Neuronal stem cell (in vitro differentiated cells): ENCODE results near the gene DMXL1.

Experiments
- DNase-seq: peaks from one replicate; pipeline ENCODE4 v3.0.0-alpha.2; 2013; ENCODE audit warnings: low spot score
- H2AFZ ChIP-seq: one replicate; pipeline ENCODE4 v1.6.1; 2013; ENCODE audit warnings: mild to moderate bottlenecking, low read length, inconsistent platforms
- H2AK5ac ChIP-seq: 2 replicates; pipeline ENCODE4 v1.6.1; 2013; ENCODE audit warnings: low read depth, mild to moderate bottlenecking, inconsistent platforms, low read length, moderate library complexity, mixed read lengths
- H2BK120ac ChIP-seq: 2 replicates; pipeline ENCODE4 v1.6.1; 2013; ENCODE audit warnings: low read depth, mild to moderate bottlenecking, inconsistent platforms, low read length, moderate library complexity, mixed read lengths
- H2BK12ac ChIP-seq: one replicate; pipeline ENCODE4 v1.6.1; 2013; ENCODE audit warnings: low read length, inconsistent platforms
- H2BK15ac ChIP-seq: 2 replicates; pipeline ENCODE4 v1.6.1; 2013; ENCODE audit warnings: mild to moderate bottlenecking, low read length, inconsistent platforms, mixed read lengths
- H2BK5ac ChIP-seq: one replicate; pipeline ENCODE4 v1.6.1; 2013; ENCODE audit warnings: inconsistent platforms, mild to moderate bottlenecking, low read length, moderate library complexity
- H3K14ac ChIP-seq: one replicate; pipeline ENCODE4 v1.6.1; 2013; ENCODE audit warnings: low read length, inconsistent platforms
- H3K18ac ChIP-seq: 2 replicates; pipeline ENCODE4 v1.6.1; 2013; ENCODE audit warnings: low read length, inconsistent platforms
- H3K23ac ChIP-seq: 2 replicates; pipeline ENCODE4 v1.6.1; 2013; ENCODE audit warnings: low read depth, mild to moderate bottlenecking, mixed read lengths, low read length, inconsistent platforms; ENCODE audit not compliant: poor library complexity
- H3K27ac ChIP-seq: replicated peaks from 3 replicates; pipeline ENCODE4 v1.5.1; 2013; ENCODE audit warnings: low read length, inconsistent platforms
- H3K27me3 ChIP-seq, 3 experiments: 2 replicates each; pipeline ENCODE4 v1.6.1; 2013; ENCODE audit warnings: low read length in 3 of 3, mild to moderate bottlenecking in 2 of 3, inconsistent platforms in 1 of 3, low read depth in 1 of 3, mixed read lengths in 1 of 3, moderate library complexity in 1 of 3; ENCODE audit not compliant: control insufficient read depth in 3 of 3, insufficient read depth in 3 of 3
- H3K36me3 ChIP-seq, 2 donors: replicated peaks in 1 of 2; 2 replicates each; pipeline ENCODE4 v1.6.1; 2013; ENCODE audit warnings: low read length in 2 of 2; ENCODE audit not compliant: control insufficient read depth in 2 of 2, insufficient read depth in 2 of 2
- H3K4ac ChIP-seq: 2 replicates; pipeline ENCODE4 v1.6.1; 2013; ENCODE audit warnings: inconsistent platforms, mild to moderate bottlenecking, low read length, moderate library complexity
- H3K4me1 ChIP-seq, 2 donors: 1 replicate in 1 of 2; 2 replicates in 1 of 2; pipeline ENCODE4 v1.6.1; 2013; ENCODE audit warnings: low read length in 2 of 2, low read depth in 1 of 2; ENCODE audit not compliant: control insufficient read depth in 2 of 2, insufficient read depth in 1 of 2
- H3K4me2 ChIP-seq: one replicate; pipeline ENCODE4 v1.6.1; 2013; ENCODE audit warnings: mild to moderate bottlenecking, low read length, inconsistent platforms; ENCODE audit not compliant: insufficient read depth, poor library complexity, severe bottlenecking
- H3K4me3 ChIP-seq, 2 donors: 2 replicates each; pipeline ENCODE4 v1.5.1; 2013; ENCODE audit warnings: low read length in 2 of 2, mild to moderate bottlenecking in 2 of 2, inconsistent platforms in 1 of 2, moderate library complexity in 1 of 2
- H3K79me1 ChIP-seq: one replicate; pipeline ENCODE4 v1.6.1; 2013; ENCODE audit warnings: low read depth, mild to moderate bottlenecking, inconsistent platforms, low read length, moderate library complexity
- H3K9ac ChIP-seq: one replicate; pipeline ENCODE4 v1.6.1; 2013; ENCODE audit warnings: mild to moderate bottlenecking, low read depth, low read length, inconsistent platforms; ENCODE audit not compliant: poor library complexity
- H3K9me3 ChIP-seq, 2 donors: replicated peaks in 1 of 2; 2 replicates each; pipeline versions ENCODE3 to v1.6.1; 2013; ENCODE audit warnings: low read length in 2 of 2, mild to moderate bottlenecking in 2 of 2, inconsistent platforms in 1 of 2, low read depth in 1 of 2, mixed read lengths in 1 of 2, moderate library complexity in 1 of 2; ENCODE audit not compliant: control insufficient read depth in 2 of 2, insufficient read depth in 1 of 2
- H4K8ac ChIP-seq: one replicate; pipeline ENCODE4 v1.6.1; 2013; ENCODE audit warnings: low read depth, mild to moderate bottlenecking, inconsistent platforms, low read length, moderate library complexity
- H4K91ac ChIP-seq: one replicate; pipeline ENCODE4 v1.6.1; 2013; ENCODE audit warnings: low read length, low read depth, mild to moderate bottlenecking, inconsistent platforms; ENCODE audit not compliant: poor library complexity
- WGBS, 2 donors: extraction: QIAGEN DNeasy Blood & Tissue Kit; methylation state at CpG; one replicate each; pipeline ENCODE4 v1.1.7; 2013; ENCODE audit warnings: missing lambda C conversion rate in 2 of 2, mixed read lengths in 1 of 2; ENCODE audit not compliant: insufficient read length in 2 of 2, insufficient replicate concordance in 1 of 2; ENCODE audit errors: extremely low coverage in 2 of 2; 5-methylcytosine and 5-hydroxymethylcytosine counted together

Gene DMXL1

GRCh38 chr5:119171686-119172085 lies 100.8 kb downstream of the DMXL1 start:
- Histone ChIP-seq H3K23ac (no peak overlapping the region), H3K4ac (no peak overlapping the region), H3K27ac (no peak overlapping the region), H3K18ac (no peak overlapping the region), H3K4me1 (no peaks in the 10 kb centered on the region), H2BK5ac (no peak overlapping the region), H3K14ac (no peak overlapping the region), H3K4me3 (no peak overlapping the region), H2BK15ac (no peak overlapping the region), H2AFZ (no peak overlapping the region), H3K36me3 (peaks cover 0 to 7% of the 10 kb centered on the region in 2 donors), H2AK5ac (no peak overlapping the region), H4K8ac (no peak overlapping the region), H3K27me3 (no peaks in the 10 kb centered on the region), H2BK120ac (no peak overlapping the region), H4K91ac (no peak overlapping the region), H3K4me2 (no peak overlapping the region), H3K9me3 (no peaks in the 10 kb centered on the region), H3K79me1 (no peaks in the 10 kb centered on the region), H2BK12ac (no peak overlapping the region), H3K9ac (no peak overlapping the region)
- DNase-seq, result no peak

DNA sequence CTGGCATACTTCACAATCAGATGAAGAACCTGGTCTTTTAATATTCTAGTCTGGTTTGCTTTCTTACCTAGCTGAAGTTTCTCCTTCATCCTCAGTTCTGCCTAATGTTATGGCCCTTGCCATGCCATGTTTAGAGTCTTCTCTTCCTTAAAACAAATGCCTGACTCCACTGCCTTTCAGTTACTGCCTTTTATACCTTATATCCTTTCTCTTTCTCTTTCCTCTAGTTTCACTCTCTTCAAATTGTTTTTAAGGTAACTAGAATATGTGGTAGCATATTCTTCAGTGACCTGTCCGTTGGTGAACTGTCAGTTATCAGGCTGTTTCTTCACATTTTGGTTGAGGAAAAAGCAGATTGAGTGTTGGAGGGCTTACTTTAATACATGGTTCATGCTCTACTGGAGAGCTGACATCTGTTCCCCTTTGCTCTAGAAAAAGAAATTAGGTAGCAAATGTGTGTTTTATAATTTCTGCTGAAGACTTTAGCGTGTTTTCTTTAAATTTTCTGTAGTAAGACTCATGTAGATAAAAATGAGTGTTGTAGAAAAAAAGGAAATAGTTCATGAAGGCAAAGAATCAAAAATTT lies 103.8 kb downstream of the DMXL1 start:
- Histone ChIP-seq H2BK5ac (no peak overlapping the region), H2AFZ (no peak overlapping the region), H3K36me3 (peaks cover 0 to 18% of the 10 kb centered on the region in 2 donors), H3K18ac (no peak overlapping the region), H3K27ac (no peak overlapping the region), H3K27me3 (no peaks in the 10 kb centered on the region), H3K4ac (no peak overlapping the region), H2BK120ac (no peak overlapping the region), H3K9ac (no peak overlapping the region), H2AK5ac (no peak overlapping the region), H3K4me1 (no peaks in the 10 kb centered on the region), H2BK15ac (no peak overlapping the region), H3K14ac (no peak overlapping the region), H3K23ac (no peak overlapping the region), H3K79me1 (no peaks in the 10 kb centered on the region), H3K4me3 (no peak overlapping the region), H2BK12ac (no peak overlapping the region), H4K8ac (no peak overlapping the region), H3K4me2 (no peak overlapping the region), H4K91ac (no peak overlapping the region), H3K9me3 (no peaks in the 10 kb centered on the region)
- no peak for DNase-seq
- no CpG with 5 or more reads among the region's 2 CpGs for WGBS, 2 donors

DNA sequence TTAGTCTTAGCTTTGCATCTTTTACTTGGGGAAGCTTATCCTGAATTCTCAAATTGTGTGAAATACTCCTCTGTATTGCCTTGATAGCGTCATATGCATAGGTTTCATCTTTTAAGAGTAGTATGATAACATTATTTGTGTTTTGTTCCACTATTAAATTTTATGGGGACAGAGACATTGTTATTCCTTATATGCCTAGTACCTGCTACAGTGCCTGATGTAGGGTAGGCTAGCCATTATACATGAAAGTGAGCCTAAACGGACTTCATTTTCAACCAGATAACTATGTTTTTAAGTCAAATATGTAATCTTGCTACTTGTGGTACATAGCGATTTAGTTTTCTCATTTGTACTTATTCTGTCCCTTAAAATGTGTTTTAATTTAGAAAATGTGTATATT lies 105.9 kb downstream of the DMXL1 start:
- H2BK15ac ChIP-seq, result no peak overlapping the region

GRCh38 chr5:119177226-119177625 lies 106.3 kb downstream of the DMXL1 start:
- no peak overlapping the region for H2AK5ac ChIP-seq
- H2BK15ac ChIP-seq, result no peak overlapping the region
- no peak overlapping the region for H2BK5ac ChIP-seq
- DNase-seq, result no peak
- H3K18ac ChIP-seq, result no peak overlapping the region
- WGBS, 2 donors, result no CpG with 5 or more reads among the region's 3 CpGs
- no peak overlapping the region for H3K4ac ChIP-seq
- no peak overlapping the region for H3K14ac ChIP-seq
- no peak overlapping the region for H3K4me2 ChIP-seq
- H3K4me3 ChIP-seq, result no peak overlapping the region
- no peak overlapping the region for H3K27ac ChIP-seq
- H2AFZ ChIP-seq, result no peak overlapping the region
- H3K9me3 ChIP-seq, result no peaks in the 10 kb centered on the region
- H3K23ac ChIP-seq, result no peak overlapping the region
- H2BK120ac ChIP-seq, result no peak overlapping the region
- H2BK12ac ChIP-seq, result no peak overlapping the region
- peaks cover 0 to 15% of the 10 kb centered on the region in 2 donors for H3K36me3 ChIP-seq
- H4K91ac ChIP-seq, result no peak overlapping the region
- H3K9ac ChIP-seq, result no peak overlapping the region
- H3K79me1 ChIP-seq, result no peaks in the 10 kb centered on the region
- H3K27me3 ChIP-seq, result no peaks in the 10 kb centered on the region
- H3K4me1 ChIP-seq, result no peaks in the 10 kb centered on the region
- no peak overlapping the region for H4K8ac ChIP-seq

More for the DNA sequence above, 105.9 kb downstream of the DMXL1 start:
- no peak overlapping the region for H3K14ac ChIP-seq
- H2AFZ ChIP-seq, result no peak overlapping the region
- H3K18ac ChIP-seq, result no peak overlapping the region
- peaks cover 0 to 16% of the 10 kb centered on the region in 2 donors for H3K36me3 ChIP-seq
- H2BK5ac ChIP-seq, result no peak overlapping the region
- no peak overlapping the region for H3K4me3 ChIP-seq
- H4K8ac ChIP-seq, result no peak overlapping the region
- H3K79me1 ChIP-seq, result no peaks in the 10 kb centered on the region
- H3K9ac ChIP-seq, result no peak overlapping the region
- H3K9me3 ChIP-seq, result no peaks in the 10 kb centered on the region
- H2AK5ac ChIP-seq, result no peak overlapping the region
- no peak overlapping the region for H3K23ac ChIP-seq
- no peaks in the 10 kb centered on the region for H3K4me1 ChIP-seq
- no peak for DNase-seq
- no peak overlapping the region for H3K27ac ChIP-seq
- no peak overlapping the region for H4K91ac ChIP-seq
- H3K4me2 ChIP-seq, result no peak overlapping the region
- WGBS, 2 donors, result no CpG with 5 or more reads among the region's 3 CpGs
- H2BK12ac ChIP-seq, result no peak overlapping the region
- H3K4ac ChIP-seq, result no peak overlapping the region
- H2BK120ac ChIP-seq, result no peak overlapping the region
- H3K27me3 ChIP-seq, result no peaks in the 10 kb centered on the region
